HEK293 (cell line): ENCODE results near the gene UBE2E1.
"Not testable (repeated sequence)": the region's sequence is repeated elsewhere in the genome, so short reads cannot be mapped to it uniquely, and the experiment has no call there.

Source experiments
- CTCF ChIA-PET: fragments of 350-600 bp; formaldehyde crosslinking; extraction: SDS; loops from one replicate; lab custom pipeline; 2021; ENCODE audit warnings: antibody characterized with exemption; lab: Yijun Ruan, JAX
- POLR2A ChIA-PET: fragments of 300-600 bp; formaldehyde crosslinking; extraction: SDS; loops from one replicate; lab custom pipeline; 2020; ENCODE audit warnings: antibody characterized with exemption, inconsistent platforms; lab: Yijun Ruan, JAX
- H3K27ac ChIP-seq: fragments of 200-500 bp; sonication (Bioruptor generic); 2 replicates; pipeline ENCODE4 v1.5.1; 2014; ENCODE audit warnings: low read depth, low read length, control low read depth, inconsistent platforms; ENCODE audit errors: extremely low read depth
- H3K36me3 ChIP-seq, 2 experiments: fragments of 200-500 bp in 1 of 2; sonication (Bioruptor generic) in 1 of 2; 1 replicate in 1 of 2; 2 replicates in 1 of 2; pipeline ENCODE4 v1.5.1; 2014 to 2017; ENCODE audit warnings: inconsistent platforms in 2 of 2, low read length in 2 of 2; ENCODE audit not compliant: control insufficient read depth in 2 of 2, insufficient read depth in 1 of 2
- H3K4me1 ChIP-seq: fragments of 200-500 bp; sonication (Bioruptor generic); 2 replicates; pipeline ENCODE4 v1.5.1; 2014; ENCODE audit warnings: mild to moderate bottlenecking, low read length, inconsistent platforms; ENCODE audit not compliant: control insufficient read depth, insufficient read depth
- H3K4me3 ChIP-seq: 2 replicates; pipeline ENCODE4 v1.5.1; 2011; ENCODE audit warnings: low read depth, mild to moderate bottlenecking, control low read depth, low read length, moderate library complexity
- H3K9me3 ChIP-seq: fragments of 200-500 bp; sonication (Bioruptor generic); 2 replicates; pipeline ENCODE4 v1.5.1; 2014; ENCODE audit warnings: low read depth, low read length, inconsistent platforms; ENCODE audit not compliant: control insufficient read depth, insufficient read depth
- GLI2 ChIP-seq: fragments of 450-650 bp; formaldehyde crosslinking; IDR thresholded peaks from 2 replicates; pipeline ENCODE4; 2017; ENCODE audit warnings: missing biosample characterization, missing genetic modification characterization, low read depth, borderline replicate concordance
- PRDM1 ChIP-seq: fragments of 450-650 bp; formaldehyde crosslinking; IDR thresholded peaks from 2 replicates; pipeline ENCODE4; 2016; ENCODE audit warnings: missing biosample characterization, missing genetic modification characterization
- RBAK ChIP-seq: fragments of 450-650 bp; formaldehyde crosslinking; IDR thresholded peaks from 2 replicates; pipeline ENCODE4 v1.5.1; 2016; ENCODE audit warnings: missing biosample characterization, missing genetic modification characterization
- SCRT1 ChIP-seq: fragments of 450-650 bp; formaldehyde crosslinking; IDR thresholded peaks from 2 replicates; pipeline ENCODE4 v1.5.1; 2016; ENCODE audit warnings: missing biosample characterization, missing genetic modification characterization, borderline replicate concordance
- TCF7L2 ChIP-seq: IDR thresholded peaks from 2 replicates; pipeline ENCODE4 v1.6.1; 2011; ENCODE audit warnings: low read depth, mild to moderate bottlenecking, inconsistent platforms, low read length, moderate library complexity, borderline replicate concordance
- ZNF133 ChIP-seq: fragments of 450-650 bp; formaldehyde crosslinking; IDR thresholded peaks from 2 replicates; pipeline ENCODE4 v1.5.1; 2016; ENCODE audit warnings: missing biosample characterization, missing genetic modification characterization
- ZNF138 ChIP-seq: fragments of 450-650 bp; formaldehyde crosslinking; IDR thresholded peaks from 2 replicates; pipeline ENCODE4 v1.5.1; 2016; ENCODE audit warnings: missing biosample characterization, missing genetic modification characterization, borderline replicate concordance
- ZNF157 ChIP-seq: fragments of 450-650 bp; formaldehyde crosslinking; IDR thresholded peaks from 2 replicates; pipeline ENCODE4 v1.5.1; 2016; ENCODE audit warnings: missing biosample characterization, missing genetic modification characterization
- ZNF280C ChIP-seq: fragments of 450-650 bp; formaldehyde crosslinking; IDR thresholded peaks from 2 replicates; pipeline ENCODE4 v1.5.1; 2016; ENCODE audit warnings: missing biosample characterization, missing genetic modification characterization
- ZNF292 ChIP-seq: fragments of 450-650 bp; formaldehyde crosslinking; IDR thresholded peaks from 2 replicates; pipeline ENCODE4 v1.5.1; 2016; ENCODE audit warnings: low read depth, missing biosample characterization, missing genetic modification characterization, borderline replicate concordance
- ZNF449 ChIP-seq: fragments of 450-650 bp; formaldehyde crosslinking; IDR thresholded peaks from 2 replicates; pipeline ENCODE4 v1.5.1; 2017; ENCODE audit warnings: missing biosample characterization, mild to moderate bottlenecking, missing genetic modification characterization, moderate library complexity
- ZNF514 ChIP-seq: fragments of 450-650 bp; formaldehyde crosslinking; IDR thresholded peaks from 2 replicates; pipeline ENCODE4 v1.5.1; 2016; ENCODE audit warnings: missing biosample characterization, missing genetic modification characterization
- ZNF544 ChIP-seq: fragments of 450-650 bp; formaldehyde crosslinking; IDR thresholded peaks from 2 replicates; pipeline ENCODE4 v1.5.0; 2017; ENCODE audit warnings: missing biosample characterization, missing genetic modification characterization
- ZNF704 ChIP-seq: fragments of 450-650 bp; formaldehyde crosslinking; IDR thresholded peaks from 2 replicates; pipeline ENCODE4 v1.5.1; 2016; ENCODE audit warnings: missing biosample characterization, missing genetic modification characterization

Gene UBE2E1

GRCh38 chr3:23916886-23917678, 111.3 kb downstream of the UBE2E1 start, which contains the start of the genes NKIRAS1 and RPL15 (continued):
- TF ChIP-seq ZNF280C (tag by site-specific recombination) (no peak), ZNF544 (tag by site-specific recombination) (no peak), SCRT1 (peak; percentile 64; the same call in 1 of the 2 replicates), TCF7L2 (peak; percentile 40; the same call in 1 of the 2 replicates), ZNF704 (tag by site-specific recombination) (no peak), ZNF449 (tag by site-specific recombination) (peak; percentile 59; the same call in 1 of the 2 replicates), ZNF292 (tag by site-specific recombination) (no peak), GLI2 (tag by site-specific recombination) (no peak; the same call in 1 of the 2 replicates), ZNF157 (tag by site-specific recombination) (no peak), PRDM1 (tag by site-specific recombination) (no peak)

- TF ChIP-seq ZNF133, result 0 out of 2 replicates have a peak, but pooled peaks have one; percentile 7
- H3K4me1 ChIP-seq, H3K9me3 ChIP-seq: not testable (repeated sequence)
- ChIA-PET POLR2A (interaction anchor here (0.6 to 2.1 kb wide), 16 partner anchors 8 to 288 kb away, joined by 3 to 24 read pairs (median 8); no protein-coding TSS in a partner anchor), CTCF (interaction anchor here (0.6 kb wide), 1 partner anchor 23 kb away, joined by 4 read pairs; no protein-coding TSS in a partner anchor)
- H3K4me3 ChIP-seq, result peak overlapping the region; percentile 100
- peaks cover 3 to 45% of the 10 kb centered on the region in 2 experiments; a peak in 2 of 3 replicates for H3K36me3 ChIP-seq
- peak overlapping the region; percentile 98 for H3K27ac ChIP-seq
These were observed 112.0 kb downstream of the UBE2E1 start for GRCh38 chr3:23917679-23918303.

GRCh38 chr3:23918331-23918730, 112.6 kb downstream of the UBE2E1 start:
- ChIA-PET POLR2A (interaction anchor here (1.1 to 1.8 kb wide), 3 partner anchors 26 to 35 kb away, joined by 8 to 14 read pairs (median 8); no protein-coding TSS in a partner anchor), CTCF (interaction anchor here (0.6 kb wide), 1 partner anchor 22 kb away, joined by 4 read pairs; no protein-coding TSS in a partner anchor)
- H3K27ac ChIP-seq, result peak overlapping the region; percentile 98; the same call in 1 of the 2 replicates
- not testable (repeated sequence) for H3K9me3 ChIP-seq, H3K4me1 ChIP-seq
- H3K4me3 ChIP-seq, result peak overlapping the region; percentile 100
- peaks cover 3 to 45% of the 10 kb centered on the region in 2 experiments; a peak in 2 of 3 replicates for H3K36me3 ChIP-seq

GRCh38 chr3:23919628-23920027, 113.9 kb downstream of the UBE2E1 start:
- ChIA-PET POLR2A (no interaction called here), CTCF (interaction anchor here (0.7 kb wide), 1 partner anchor 571 kb away, joined by 3 read pairs; no protein-coding TSS in a partner anchor)
- H3K27ac ChIP-seq, result no peak overlapping the region
- TF ChIP-seq RBAK (tag by site-specific recombination), result no peak
- TF ChIP-seq ZNF138 (tag by site-specific recombination), result no peak
- TF ChIP-seq ZNF449 (tag by site-specific recombination), result peak; percentile 82; the same call in 1 of the 2 replicates
- TF ChIP-seq ZNF514 (tag by site-specific recombination), result no peak
- H3K4me1 ChIP-seq, result peaks cover 2% of the 10 kb centered on the region; the same call in 1 of the 2 replicates
- H3K36me3 ChIP-seq, result peaks cover 3 to 45% of the 10 kb centered on the region in 2 experiments; a peak in 2 of 3 replicates
- H3K4me3 ChIP-seq, result no peak overlapping the region
- no peaks in the 10 kb centered on the region for H3K9me3 ChIP-seq
